OCI-LY7 (cell line): ENCODE measurements around the gene GADD45A. TPM values are rescaled to one million over a fixed set of nuclear protein-coding genes. Genes with fewer than 3 reads are reported as not detected.

ENCODE experiments used
- BruUV-seq: library from RNA; stranded (reverse); fragments of 400-500 nt; replicated peaks from 2 replicates; lab custom pipeline; 2021; lab: Mats Ljungman, UMichigan
- CTCF ChIA-PET: fragments of 300-600 bp; sonication (Branson Sonifier 250); formaldehyde crosslinking; loops from one replicate; lab custom pipeline; 2022; ENCODE audit warnings: antibody characterized with exemption; ENCODE audit not compliant: unreplicated experiment; lab: Charles Lee
- POLR2A ChIA-PET: fragments of 300-600 bp; sonication (Branson Sonifier 250); formaldehyde crosslinking; loops from one replicate; lab custom pipeline; 2022; ENCODE audit warnings: antibody characterized with exemption; lab: Charles Lee
- DNase-seq: peaks from one replicate; pipeline ENCODE4 v3.0.0-alpha.2; 2015; ENCODE audit warnings: low spot score
- H2AFZ ChIP-seq: fragments of 200-600 bp; sonication (generic), shearing (Covaris generic); 2 replicates; pipeline ENCODE4 v1.6.1; 2014; ENCODE audit warnings: mild to moderate bottlenecking, antibody characterized with exemption, low read length, moderate library complexity
- H3K27ac ChIP-seq: fragments of 200-600 bp; sonication (generic); 2 replicates; pipeline ENCODE4 v1.5.1; 2014; ENCODE audit warnings: mixed run types, low read depth, mild to moderate bottlenecking, moderate library complexity, low read length, inconsistent platforms; ENCODE audit not compliant: poor library complexity, severe bottlenecking
- H3K36me3 ChIP-seq: fragments of 200-600 bp; sonication (generic); 2 replicates; pipeline ENCODE4 v1.6.1; 2014; ENCODE audit warnings: mild to moderate bottlenecking, antibody characterized with exemption, low read length, moderate library complexity, mixed read lengths; ENCODE audit not compliant: insufficient read depth
- H3K4me1 ChIP-seq: fragments of 200-600 bp; sonication (generic); 2 replicates; pipeline ENCODE4 v1.5.1; 2014; ENCODE audit warnings: mild to moderate bottlenecking, low read length; ENCODE audit not compliant: insufficient read depth, poor library complexity, severe bottlenecking
- H3K4me2 ChIP-seq: fragments of 200-600 bp; sonication (generic); 2 replicates; pipeline ENCODE4 v1.6.1; 2014; ENCODE audit warnings: mild to moderate bottlenecking, low read length
- H3K4me3 ChIP-seq: fragments of 200-600 bp; sonication (generic); 2 replicates; pipeline ENCODE4 v1.5.1; 2014; ENCODE audit warnings: mild to moderate bottlenecking, low read depth, low read length; ENCODE audit not compliant: poor library complexity, severe bottlenecking
- H3K79me2 ChIP-seq: fragments of 200-600 bp; sonication (generic); 2 replicates; pipeline ENCODE4 v1.6.1; 2016; ENCODE audit warnings: low read depth, mild to moderate bottlenecking, low read length, moderate library complexity, mixed read lengths; ENCODE audit not compliant: insufficient read depth
- H3K9me2 ChIP-seq: fragments of 200-600 bp; sonication (generic); 2 replicates; pipeline ENCODE4 v1.6.1; 2016; ENCODE audit warnings: mild to moderate bottlenecking, low read length, mixed read lengths; ENCODE audit not compliant: insufficient read depth
- H3K9me3 ChIP-seq: fragments of 200-600 bp; sonication (generic); 2 replicates; pipeline ENCODE4 v1.6.1; 2014; ENCODE audit warnings: mild to moderate bottlenecking, mixed run types, low read length, mixed read lengths
- H4K20me1 ChIP-seq: fragments of 200-600 bp; sonication (generic); 2 replicates; pipeline ENCODE4 v1.6.1; 2014; ENCODE audit warnings: mild to moderate bottlenecking, antibody characterized with exemption, low read length, moderate library complexity, mixed read lengths; ENCODE audit not compliant: insufficient read depth
- EZH2phosphoT487 ChIP-seq: fragments of 200-600 bp; sonication (generic); IDR thresholded peaks from 2 replicates; pipeline ENCODE4 v1.6.1; 2018; ENCODE audit warnings: low read depth, borderline replicate concordance, mild to moderate bottlenecking, mixed run types, antibody characterized with exemption, low read length, moderate library complexity, mixed read lengths
- intact Hi-C: fragments of 100-400 bp; cut with micrococcal nuclease; formaldehyde crosslinking; loops from one replicate; pipeline ENCODE4 v1.10.0; 2022; ENCODE audit not compliant: unreplicated experiment
- total RNA-seq, 2 experiments: library from RNA; depleted of rRNA in 1 of 2; stranded (reverse); fragments of >200 nt in 1 of 2; shearing (Covaris generic) in 1 of 2; gene quantifications; 2 replicates each; pipeline ENCODE4 v1.2.3, GENCODE V29; 2014 to 2022
- TF ChIP-seq, protein P1 (sequence below): fragments of 200-600 bp; sonication (generic); conservative IDR thresholded peaks from 2 replicates; pipeline ENCODE4 v1.5.1; 2014; ENCODE audit warnings: mild to moderate bottlenecking, antibody characterized with exemption, low read length, moderate library complexity, mixed read lengths

GADD45A gene
- total RNA-seq, 2 experiments from 2014 or later, result 46.8 to 48.6 TPM

DNA sequence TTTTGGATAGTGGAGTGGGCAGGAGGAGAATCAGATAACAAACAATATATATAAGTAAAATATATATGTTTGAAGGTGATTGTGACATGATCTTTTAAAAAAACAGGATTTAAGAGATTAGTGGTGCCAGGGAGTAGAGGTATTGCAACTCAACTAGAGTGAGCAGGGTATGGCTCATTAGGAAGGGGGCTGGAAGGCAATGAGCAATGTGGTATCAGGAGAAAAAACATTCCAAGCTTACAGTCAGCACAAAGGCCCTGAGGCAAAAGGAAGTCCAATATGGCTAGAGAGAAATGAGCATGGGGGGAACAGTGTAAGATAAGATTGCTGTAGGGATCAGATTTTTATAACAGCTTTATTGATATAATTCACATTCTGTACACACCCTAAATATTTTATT is 5.3 kb upstream of the GADD45A start:
- intact Hi-C loops, result loop anchor here (10.0 kb wide), 2 partner anchors 485 to 755 kb away; partner anchors contain the start of genes DNAI4 and MIER1
- no peaks in the 10 kb centered on the region for H3K9me2 ChIP-seq
- H3K9me3 ChIP-seq, result no peaks in the 10 kb centered on the region
- H3K4me1 ChIP-seq, result peaks cover 50% of the 10 kb centered on the region
- H3K36me3 ChIP-seq, result no peaks in the 10 kb centered on the region
- H2AFZ ChIP-seq, result no peak overlapping the region
- H4K20me1 ChIP-seq, result no peaks in the 10 kb centered on the region
- CTCF ChIA-PET, result no interaction called here
- TF ChIP-seq, protein P1, sequence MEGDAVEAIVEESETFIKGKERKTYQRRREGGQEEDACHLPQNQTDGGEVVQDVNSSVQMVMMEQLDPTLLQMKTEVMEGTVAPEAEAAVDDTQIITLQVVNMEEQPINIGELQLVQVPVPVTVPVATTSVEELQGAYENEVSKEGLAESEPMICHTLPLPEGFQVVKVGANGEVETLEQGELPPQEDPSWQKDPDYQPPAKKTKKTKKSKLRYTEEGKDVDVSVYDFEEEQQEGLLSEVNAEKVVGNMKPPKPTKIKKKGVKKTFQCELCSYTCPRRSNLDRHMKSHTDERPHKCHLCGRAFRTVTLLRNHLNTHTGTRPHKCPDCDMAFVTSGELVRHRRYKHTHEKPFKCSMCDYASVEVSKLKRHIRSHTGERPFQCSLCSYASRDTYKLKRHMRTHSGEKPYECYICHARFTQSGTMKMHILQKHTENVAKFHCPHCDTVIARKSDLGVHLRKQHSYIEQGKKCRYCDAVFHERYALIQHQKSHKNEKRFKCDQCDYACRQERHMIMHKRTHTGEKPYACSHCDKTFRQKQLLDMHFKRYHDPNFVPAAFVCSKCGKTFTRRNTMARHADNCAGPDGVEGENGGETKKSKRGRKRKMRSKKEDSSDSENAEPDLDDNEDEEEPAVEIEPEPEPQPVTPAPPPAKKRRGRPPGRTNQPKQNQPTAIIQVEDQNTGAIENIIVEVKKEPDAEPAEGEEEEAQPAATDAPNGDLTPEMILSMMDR, result no peak
- TF ChIP-seq EZH2phosphoT487, result no peak
- no TSS peak for BruUV-seq
- no peak overlapping the region for H3K4me2 ChIP-seq
- POLR2A ChIA-PET, result no interaction called here
- no peaks in the 10 kb centered on the region for H3K79me2 ChIP-seq
- no peak overlapping the region for H3K27ac ChIP-seq
- DNase-seq, result no peak
- H3K4me3 ChIP-seq, result no peak overlapping the region

DNA sequence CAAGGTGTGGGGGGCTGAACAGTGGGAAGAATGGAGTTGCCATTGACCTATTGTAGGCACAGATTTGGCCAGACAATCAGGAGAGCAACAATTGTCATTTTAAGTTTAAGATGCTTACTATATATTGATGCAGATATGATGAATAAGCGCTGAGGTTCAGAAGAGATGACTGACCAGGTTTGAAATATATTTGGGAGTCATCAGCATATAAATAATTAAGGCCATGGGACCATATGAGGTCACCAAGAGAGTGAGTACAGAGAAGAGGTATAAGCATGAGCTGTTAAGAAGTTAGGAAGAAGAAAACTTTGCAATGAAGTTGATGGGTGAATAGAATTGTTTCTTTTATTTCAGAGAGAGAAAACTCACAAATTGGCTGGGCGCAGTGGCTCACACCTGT is 4.5 kb upstream of the GADD45A start:
- no TSS peak for BruUV-seq
- Histone ChIP-seq H3K4me3 (no peak overlapping the region), H3K4me1 (peaks cover 43% of the 10 kb centered on the region), H2AFZ (no peak overlapping the region), H3K36me3 (peaks cover 2% of the 10 kb centered on the region; the same call in 1 of the 2 replicates), H3K9me3 (no peaks in the 10 kb centered on the region), H3K27ac (no peak overlapping the region), H4K20me1 (no peaks in the 10 kb centered on the region), H3K79me2 (peaks cover 3% of the 10 kb centered on the region; the same call in 1 of the 2 replicates), H3K4me2 (no peak overlapping the region), H3K9me2 (no peaks in the 10 kb centered on the region)
- CTCF ChIA-PET, result interaction anchor here (1.2 kb wide), 1 partner anchor 57 kb away, joined by 4 read pairs; no protein-coding TSS in a partner anchor
- DNase-seq, result no peak
- TF ChIP-seq EZH2phosphoT487, result no peak
- TF ChIP-seq, protein P1, result no peak
- POLR2A ChIA-PET, result interaction anchor here (7.7 kb wide), 1 partner anchor 60 kb away, joined by 123 read pairs; no protein-coding TSS in a partner anchor
- intact Hi-C loops, result loop anchor here (10.0 kb wide), 2 partner anchors 484 to 756 kb away; partner anchors contain the start of genes DNAI4 and MIER1

DNA sequence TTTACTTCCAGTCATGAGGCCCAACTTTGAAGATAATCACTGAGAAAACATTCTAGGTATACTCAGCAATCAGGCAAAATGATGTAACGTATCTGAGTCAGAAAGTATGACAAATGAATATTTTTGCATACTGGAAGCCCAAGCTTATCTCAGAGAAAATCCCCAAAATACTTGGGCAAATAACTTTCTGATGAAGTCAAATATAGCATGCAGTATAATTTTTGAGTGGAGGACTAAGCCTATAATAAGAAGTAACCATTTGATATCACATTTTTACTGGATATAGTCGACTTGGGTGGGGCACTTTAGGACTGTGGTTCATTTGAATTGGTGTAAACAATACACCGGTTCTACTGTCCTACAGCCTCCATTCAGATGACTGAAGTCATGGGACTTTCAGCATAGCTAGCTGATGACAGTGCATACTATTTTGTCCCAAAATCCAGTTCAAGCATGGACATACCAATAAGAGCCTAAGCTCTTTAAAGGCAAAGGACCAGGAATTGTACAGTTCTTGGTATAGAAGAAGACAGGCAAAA is 2.3 kb upstream of the GADD45A start:
- Histone ChIP-seq H3K27ac (no peak overlapping the region), H3K4me3 (no peak overlapping the region), H4K20me1 (peaks cover 15% of the 10 kb centered on the region), H3K79me2 (peaks cover 25% of the 10 kb centered on the region), H3K9me2 (no peaks in the 10 kb centered on the region), H3K36me3 (peaks cover 25% of the 10 kb centered on the region), H3K4me1 (peaks cover 30% of the 10 kb centered on the region), H3K4me2 (no peak overlapping the region), H2AFZ (no peak overlapping the region), H3K9me3 (no peaks in the 10 kb centered on the region)
- CTCF ChIA-PET, result interaction anchor here (0.8 kb wide), 1 partner anchor 150 kb away, joined by 3 read pairs; no protein-coding TSS in a partner anchor
- DNase-seq, result no peak
- POLR2A ChIA-PET, result interaction anchor here (0.6 to 7.7 kb wide), 6 partner anchors 7 to 313 kb away, joined by 3 to 123 read pairs (median 18); no protein-coding TSS in a partner anchor
- TF ChIP-seq EZH2phosphoT487, result no peak
- TF ChIP-seq, protein P1, result no peak
- intact Hi-C loops, result loop anchor here (10.0 kb wide), 2 partner anchors 482 to 758 kb away; partner anchors contain the start of genes DNAI4 and MIER1
- BruUV-seq, result no TSS peak
